8988T (cell line): ENCODE measurements around the gene KRT12.
"Not testable (repeated sequence)": the region's sequence is repeated elsewhere in the genome, so short reads cannot be mapped to it uniquely, and the experiment has no call there.

Experiments
- DNase-seq: peaks from one replicate; pipeline ENCODE4 v3.0.0; 2011

KRT12 gene

GRCh38 chr17:40883626-40884334, 16.8 kb upstream of the KRT12 start:
- DNase-seq = no peak

GRCh38 chr17:40883031-40883430, 16.0 kb upstream of the KRT12 start:
- DNase-seq = no peak

GRCh38 chr17:40879026-40879425, 12.0 kb upstream of the KRT12 start:
- DNase-seq = no peak

- no peak for DNase-seq
Observed at GRCh38 chr17:40878044-40878443, 11.0 kb upstream of the KRT12 start.

- DNase-seq = no peak
Observed at GRCh38 chr17:40873801-40874200, 6.8 kb upstream of the KRT12 start.

GRCh38 chr17:40873255-40873654, 6.2 kb upstream of the KRT12 start:
- no peak for DNase-seq

GRCh38 chr17:40872416-40872815, 5.4 kb upstream of the KRT12 start:
- DNase-seq = no peak

GRCh38 chr17:40871316-40871715, 4.3 kb upstream of the KRT12 start:
- no peak for DNase-seq

- no peak for DNase-seq
Observed at GRCh38 chr17:40870136-40870535, 3.1 kb upstream of the KRT12 start.

GRCh38 chr17:40864661-40865390, 2.2 kb downstream of the KRT12 start:
- no peak for DNase-seq

GRCh38 chr17:40862985-40863733, 3.9 kb downstream of the KRT12 start:
- DNase-seq = peak; percentile 40

- no peak for DNase-seq
Observed at GRCh38 chr17:40859536-40859935, 7.5 kb downstream of the KRT12 start.

- DNase-seq = not testable (repeated sequence)
Observed at GRCh38 chr17:40858667-40859066, 8.4 kb downstream of the KRT12 start.

- DNase-seq = no peak
Observed at GRCh38 chr17:40857535-40857934, 9.5 kb downstream of the KRT12 start.

GRCh38 chr17:40854175-40854814, 12.7 kb downstream of the KRT12 start:
- no peak for DNase-seq

- no peak for DNase-seq
Observed at GRCh38 chr17:40852364-40852763, 14.7 kb downstream of the KRT12 start.

- DNase-seq = no peak
Observed at GRCh38 chr17:40850293-40850972, 16.6 kb downstream of the KRT12 start.

GRCh38 chr17:40849723-40850122, 17.3 kb downstream of the KRT12 start:
- no peak for DNase-seq

- DNase-seq = no peak
Observed at GRCh38 chr17:40848583-40849235, 18.3 kb downstream of the KRT12 start.

GRCh38 chr17:40846515-40847144, 20.4 kb downstream of the KRT12 start:
- DNase-seq = no peak

GRCh38 chr17:40844671-40845107, 22.3 kb downstream of the KRT12 start:
- no peak for DNase-seq

- no peak for DNase-seq
Observed at GRCh38 chr17:40843242-40843641, 23.8 kb downstream of the KRT12 start.
